Testis (tissue), 2 donors: ENCODE results near the gene DDX1.

Experiments used
- CTCF ChIP-seq, 3 experiments: fragments of 450-650 bp in 2 of 3; fragments of 200-600 bp in 1 of 3; sonication (generic) in 1 of 3; IDR thresholded peaks; one replicate each; pipeline ENCODE4 v1.5.1; 2016 to 2019; ENCODE audit warnings: antibody characterized with exemption in 3 of 3, mild to moderate bottlenecking in 2 of 3, moderate library complexity in 1 of 3
- POLR2A ChIP-seq: fragments of 450-650 bp; IDR thresholded peaks from one replicate; pipeline ENCODE4 v1.6.1; 2017; ENCODE audit warnings: antibody characterized with exemption, mild to moderate bottlenecking, moderate library complexity

DNA sequence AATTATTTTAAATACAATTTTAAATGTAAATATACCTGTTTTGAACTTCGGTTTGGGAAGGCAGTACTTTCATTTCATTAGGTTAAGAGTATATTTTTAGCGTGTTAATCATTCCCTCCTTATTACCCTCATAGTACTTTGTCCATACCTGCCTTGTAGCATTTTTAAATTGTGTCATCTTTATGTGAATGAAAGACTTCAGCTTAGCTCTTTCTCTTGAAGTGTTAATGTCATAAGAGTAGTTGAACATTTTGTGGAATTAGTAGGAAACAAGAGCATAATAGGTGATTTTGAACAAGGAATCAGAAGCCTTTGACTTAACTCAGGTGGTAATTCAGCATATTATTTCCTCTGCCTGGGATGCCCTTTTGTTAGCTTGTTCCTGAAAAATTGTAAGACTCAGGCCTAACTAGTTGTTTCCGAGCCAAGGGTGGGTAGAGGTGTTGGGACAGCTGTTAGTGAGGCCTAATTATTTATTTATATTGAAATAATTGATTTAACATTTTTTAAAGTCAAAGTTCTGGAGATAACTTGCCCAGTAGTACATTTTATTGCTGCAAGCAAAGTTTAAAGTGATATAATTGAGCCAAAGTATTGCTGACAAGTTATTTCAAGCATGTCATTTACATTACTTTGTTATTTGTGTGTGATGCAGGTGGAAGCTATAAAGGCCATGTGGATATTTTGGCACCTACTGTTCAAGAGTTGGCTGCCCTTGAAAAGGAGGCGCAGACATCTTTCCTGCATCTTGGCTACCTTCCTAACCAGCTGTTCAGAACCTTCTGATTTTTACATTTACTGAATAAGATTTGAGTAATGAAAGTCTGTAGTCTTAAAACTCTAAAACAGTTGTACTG, 38.7 kb downstream of the DDX1 start:
- TF ChIP-seq POLR2A (no peak), CTCF (IDR thresholded peaks at IDR 0.05) (no peak)
